ENCODE measurements around the gene RFESD.

DNA sequence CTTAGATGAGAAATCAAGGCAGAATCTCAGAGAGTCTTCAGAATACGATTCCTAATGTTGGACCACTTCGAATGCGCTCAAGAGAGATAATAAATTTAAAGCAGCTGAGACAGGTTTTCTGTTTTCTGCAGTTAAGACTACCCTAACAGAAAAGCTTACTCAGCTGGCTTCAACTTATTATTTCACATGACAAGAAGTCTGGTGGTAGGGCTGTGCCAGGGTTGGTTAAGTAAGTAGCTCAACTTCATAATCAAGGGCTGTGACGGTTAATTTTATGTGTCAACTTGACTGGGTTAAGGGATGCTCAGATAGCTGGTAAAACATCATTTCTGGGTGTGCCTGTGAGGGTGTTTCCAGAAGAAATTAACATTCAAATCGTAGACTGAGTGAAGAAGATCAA, 22.9 kb upstream of the RFESD start:
- TF ChIP-seq, protein P1, sequence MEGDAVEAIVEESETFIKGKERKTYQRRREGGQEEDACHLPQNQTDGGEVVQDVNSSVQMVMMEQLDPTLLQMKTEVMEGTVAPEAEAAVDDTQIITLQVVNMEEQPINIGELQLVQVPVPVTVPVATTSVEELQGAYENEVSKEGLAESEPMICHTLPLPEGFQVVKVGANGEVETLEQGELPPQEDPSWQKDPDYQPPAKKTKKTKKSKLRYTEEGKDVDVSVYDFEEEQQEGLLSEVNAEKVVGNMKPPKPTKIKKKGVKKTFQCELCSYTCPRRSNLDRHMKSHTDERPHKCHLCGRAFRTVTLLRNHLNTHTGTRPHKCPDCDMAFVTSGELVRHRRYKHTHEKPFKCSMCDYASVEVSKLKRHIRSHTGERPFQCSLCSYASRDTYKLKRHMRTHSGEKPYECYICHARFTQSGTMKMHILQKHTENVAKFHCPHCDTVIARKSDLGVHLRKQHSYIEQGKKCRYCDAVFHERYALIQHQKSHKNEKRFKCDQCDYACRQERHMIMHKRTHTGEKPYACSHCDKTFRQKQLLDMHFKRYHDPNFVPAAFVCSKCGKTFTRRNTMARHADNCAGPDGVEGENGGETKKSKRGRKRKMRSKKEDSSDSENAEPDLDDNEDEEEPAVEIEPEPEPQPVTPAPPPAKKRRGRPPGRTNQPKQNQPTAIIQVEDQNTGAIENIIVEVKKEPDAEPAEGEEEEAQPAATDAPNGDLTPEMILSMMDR (IDR thresholded peaks at IDR 0.05) = no peak
- no peak for TF ChIP-seq POLR2A (IDR thresholded peaks at IDR 0.05)

All from breast epithelium (tissue), 3 donors.